Skin of body (tissue), 3 donors: ENCODE results near the gene IFITM1. TPM values are rescaled to one million over a fixed set of nuclear protein-coding genes. Genes with fewer than 3 reads are reported as not detected.

Source experiments
- DNase-seq: peaks from one replicate; lab custom pipeline; 2025; lab: John Stamatoyannopoulos, UW
- small RNA-seq: library from RNA; depleted of rRNA; stranded (forward); fragments of <200 nt; gene quantifications from one replicate; pipeline ENCODE3, GENCODE V24; 2014; ENCODE audit warnings: low replicate concordance
- total RNA-seq: library from RNA; depleted of rRNA; stranded (reverse); fragments of >200 nt; gene quantifications from one replicate; pipeline ENCODE4 v1.2.3, GENCODE V29; 2014

IFITM1 gene
- total RNA-seq, 1 donor from 2014 or later: 17.0 TPM

- DNase-seq: no peak
These were observed 50.3 kb downstream of the IFITM1 start for GRCh38 chr11:363948-364761.

Small RNAs within 50 kb of the gene (small RNA-seq; reads per million reads assigned to genes)
- gene AC136475.6: not detected

Other genes with a start within 250 kb of the IFITM1 start
- not detected for gene SCGB1C1, start 121.0 kb upstream of the IFITM1 start, total RNA-seq
- 17.8 TPM for gene BET1L, start 106.6 kb upstream of the IFITM1 start, total RNA-seq
- gene RIC8A, start 106.3 kb upstream of the IFITM1 start, total RNA-seq: 88.8 TPM
- gene SIRT3, start 77.7 kb upstream of the IFITM1 start, total RNA-seq: 8.0 TPM
- 95.7 TPM for gene PSMD13, start 77.1 kb upstream of the IFITM1 start, total RNA-seq
- 0.10 TPM for gene NLRP6, start 35.6 kb upstream of the IFITM1 start, total RNA-seq
- gene PGGHG, start 24.9 kb upstream of the IFITM1 start, total RNA-seq: 9.0 TPM
- gene IFITM5, start 14.5 kb upstream of the IFITM1 start, total RNA-seq: not detected
- gene IFITM2, start 6.2 kb upstream of the IFITM1 start, total RNA-seq: 20.4 TPM
- gene IFITM3, start 6.8 kb downstream of the IFITM1 start, total RNA-seq: 40.1 TPM
- gene B4GALNT4, start 55.5 kb downstream of the IFITM1 start, total RNA-seq: 10.8 TPM
- gene PKP3, start 80.2 kb downstream of the IFITM1 start, total RNA-seq: 71.2 TPM
- gene SIGIRR, start 101.0 kb downstream of the IFITM1 start, total RNA-seq: 9.5 TPM
- gene ANO9, start 128.0 kb downstream of the IFITM1 start, total RNA-seq: 7.3 TPM
- 14.1 TPM for gene PTDSS2, start 136.2 kb downstream of the IFITM1 start, total RNA-seq
- gene RNH1, start 193.2 kb downstream of the IFITM1 start, total RNA-seq: 83.8 TPM
- 27.9 TPM for gene HRAS, start 221.5 kb downstream of the IFITM1 start, total RNA-seq
- 0.69 TPM for gene LRRC56, start 223.5 kb downstream of the IFITM1 start, total RNA-seq
- 0.69 TPM for gene LMNTD2, start 246.7 kb downstream of the IFITM1 start, total RNA-seq
- gene RASSF7, start 246.9 kb downstream of the IFITM1 start, total RNA-seq: 7.7 TPM